UCSD-AML1 (cell line): Measurements from ENCODE around the gene RGS9.
A peak's percentile ranks its signal among the peaks of the same experiment; 100 is the strongest.
"Not testable (repeated sequence)": the region's sequence is repeated elsewhere in the genome, so short reads cannot be mapped to it uniquely, and the experiment has no call there.

Experiments
- DNase-seq: peaks from one replicate; lab custom pipeline; 2025; ENCODE audit not compliant: unreplicated experiment; lab: John Stamatoyannopoulos, UW

The RGS9 gene

DNA sequence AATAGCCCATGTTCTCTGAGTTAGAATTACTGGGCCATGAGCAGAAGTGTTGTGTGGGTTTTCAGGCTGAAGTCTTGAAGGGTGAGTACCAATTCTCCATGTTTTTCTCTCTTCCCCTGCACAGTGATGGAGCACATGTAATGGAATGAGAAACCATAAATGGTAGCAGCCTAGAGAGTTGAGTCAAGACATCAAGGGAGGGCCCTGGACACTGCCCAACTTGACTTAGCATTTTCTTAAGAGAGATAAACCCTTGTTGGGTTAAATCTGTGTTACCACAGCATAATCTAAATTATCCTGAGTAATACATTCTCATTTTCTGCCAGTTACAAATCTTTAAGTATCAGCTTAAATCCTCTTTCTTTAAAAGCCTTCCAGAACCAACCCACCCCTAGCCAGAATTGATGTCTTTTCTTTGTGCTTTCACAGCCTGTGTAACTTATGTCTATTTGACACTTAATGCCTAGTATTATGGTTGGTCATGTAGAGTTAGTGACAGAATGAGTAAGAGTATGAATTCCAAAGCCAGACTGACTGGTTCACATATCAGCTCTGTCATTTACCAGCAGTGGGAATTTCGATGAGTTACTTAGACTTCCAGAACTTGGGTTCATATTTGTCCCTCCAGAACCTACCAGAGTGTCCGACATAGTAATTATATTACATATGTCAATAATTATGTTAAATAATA, 27.0 kb upstream of the RGS9 start:
- DNase-seq: no peak

DNA sequence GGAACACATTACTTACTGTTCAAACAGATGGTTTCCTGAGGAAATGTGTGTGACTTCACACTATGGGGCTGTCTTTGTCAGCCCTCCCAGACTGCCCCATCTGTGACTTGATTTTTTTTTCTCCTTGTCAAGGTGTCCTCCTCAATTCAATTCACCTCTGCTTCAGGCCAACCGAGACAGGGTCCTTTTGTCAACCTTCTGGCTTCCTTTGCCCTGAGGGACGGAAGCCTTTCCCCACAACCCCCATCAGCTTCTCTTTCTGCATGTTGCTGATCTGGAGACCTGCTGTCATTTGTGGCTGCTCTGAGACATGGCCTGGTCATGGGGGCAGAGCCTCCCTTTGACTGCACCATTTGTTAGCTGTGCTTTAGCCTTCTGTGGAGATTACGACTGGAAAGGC, 21.3 kb upstream of the RGS9 start:
- peak; percentile 63 for DNase-seq

DNA sequence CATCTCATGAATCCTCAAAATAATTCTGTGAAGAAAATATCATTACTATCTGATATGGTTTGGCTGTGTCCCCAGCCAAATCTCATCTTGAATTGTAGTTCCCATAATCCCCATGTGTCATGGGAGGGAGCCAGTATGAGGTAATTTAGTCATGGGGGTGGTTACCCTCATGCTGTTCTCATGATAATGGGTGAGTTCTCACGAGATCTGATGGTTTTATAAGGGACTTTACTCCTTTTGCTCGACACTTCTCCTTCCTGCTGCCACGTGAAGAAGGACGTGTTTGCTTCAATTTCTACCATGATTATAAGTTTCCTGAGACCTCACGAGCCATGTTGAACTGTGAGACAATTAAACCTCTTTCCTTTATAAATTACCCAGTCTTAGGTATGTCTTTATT, 20.7 kb upstream of the RGS9 start:
- not testable (repeated sequence) for DNase-seq

DNA sequence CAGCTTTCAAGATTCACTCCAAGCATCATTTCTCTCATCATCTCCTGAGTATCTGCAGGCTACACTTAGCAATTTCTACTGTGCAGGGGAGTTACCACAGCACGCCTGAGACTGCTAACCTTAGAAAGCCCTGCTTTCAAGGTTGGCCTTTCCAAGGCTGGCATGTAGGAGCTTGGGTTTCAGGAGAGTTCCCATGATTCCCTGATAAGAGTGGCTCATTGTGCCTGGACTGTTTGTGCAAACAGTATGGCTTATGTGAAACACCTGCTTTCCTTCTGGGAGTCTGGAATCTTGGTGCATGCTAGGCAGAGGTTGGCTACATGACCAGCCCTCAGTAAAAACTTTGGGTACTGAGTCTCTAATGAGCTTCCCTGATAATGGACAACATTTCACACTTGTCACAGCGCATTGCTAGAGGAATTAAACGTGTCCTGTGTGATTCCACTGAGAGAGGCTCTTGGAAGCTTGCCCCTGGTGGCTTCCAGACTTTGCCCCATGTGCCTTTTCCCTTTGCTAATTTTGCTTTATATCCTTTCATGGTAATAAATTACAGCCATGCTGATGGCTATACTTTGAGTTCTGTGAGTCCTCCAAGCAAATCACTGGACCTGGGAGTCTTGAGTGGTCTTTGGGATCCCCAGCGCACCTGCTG, 19.7 kb upstream of the RGS9 start:
- no peak for DNase-seq

DNA sequence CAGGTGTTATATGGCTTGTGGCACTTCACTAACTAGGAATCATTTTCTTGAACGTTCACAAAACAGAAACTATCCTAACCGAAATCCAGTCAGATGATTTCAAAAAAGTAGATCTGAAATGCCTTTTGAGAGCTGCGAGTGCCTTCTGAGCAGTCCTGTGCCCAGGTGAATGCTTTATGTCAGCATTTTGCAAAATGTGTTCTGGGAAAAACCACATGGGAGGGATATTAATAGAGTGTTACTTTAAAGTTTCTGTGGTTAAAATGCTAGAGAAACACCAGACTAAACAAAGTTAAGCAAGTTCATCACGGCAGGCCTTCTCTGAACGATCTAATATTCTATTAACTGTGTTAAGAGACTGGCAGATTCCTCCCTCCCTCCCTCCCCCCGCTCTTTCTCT, 15.8 kb upstream of the RGS9 start:
- DNase-seq: no peak

DNA sequence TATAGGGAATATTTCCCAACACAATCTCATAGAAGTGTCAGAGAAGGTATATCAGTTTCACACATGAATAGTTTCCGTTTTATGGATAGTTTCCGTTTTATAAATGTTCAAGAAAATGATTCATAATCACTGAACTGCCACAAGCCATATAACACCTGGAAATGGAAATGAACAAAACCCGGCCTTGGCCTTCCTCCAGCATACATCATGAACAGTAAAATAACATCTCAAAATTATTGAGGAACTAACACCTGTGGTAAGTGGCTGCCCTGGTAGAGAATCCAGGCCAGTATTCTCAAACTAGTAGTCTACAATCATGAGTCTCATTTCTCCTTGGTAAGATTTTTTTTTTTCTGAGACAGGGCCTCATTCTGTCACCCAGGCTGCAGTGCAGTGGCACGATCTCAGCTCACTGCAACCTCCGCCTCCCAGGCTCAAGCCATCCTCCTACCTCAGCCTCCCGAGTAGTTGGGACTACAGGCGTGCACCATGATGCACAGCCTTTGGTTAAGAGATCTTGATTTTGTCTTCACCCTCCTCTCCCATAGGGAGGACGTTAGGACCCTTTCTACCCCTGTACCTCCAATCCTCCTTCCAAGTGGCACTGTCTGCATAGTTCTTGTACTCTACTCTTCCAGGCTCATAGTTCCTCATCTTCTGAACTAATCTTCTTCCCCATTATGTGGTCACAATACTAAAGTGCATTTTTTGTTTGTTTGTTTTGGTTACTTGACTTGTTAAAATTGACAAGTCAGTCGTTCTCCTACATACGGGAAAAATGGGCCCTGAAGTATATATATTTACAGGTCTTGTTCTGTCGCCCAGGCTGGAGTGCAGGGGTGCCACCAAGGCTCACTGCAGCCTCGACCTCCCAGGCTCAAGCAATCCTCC, 15.0 kb upstream of the RGS9 start:
- DNase-seq: no peak

DNA sequence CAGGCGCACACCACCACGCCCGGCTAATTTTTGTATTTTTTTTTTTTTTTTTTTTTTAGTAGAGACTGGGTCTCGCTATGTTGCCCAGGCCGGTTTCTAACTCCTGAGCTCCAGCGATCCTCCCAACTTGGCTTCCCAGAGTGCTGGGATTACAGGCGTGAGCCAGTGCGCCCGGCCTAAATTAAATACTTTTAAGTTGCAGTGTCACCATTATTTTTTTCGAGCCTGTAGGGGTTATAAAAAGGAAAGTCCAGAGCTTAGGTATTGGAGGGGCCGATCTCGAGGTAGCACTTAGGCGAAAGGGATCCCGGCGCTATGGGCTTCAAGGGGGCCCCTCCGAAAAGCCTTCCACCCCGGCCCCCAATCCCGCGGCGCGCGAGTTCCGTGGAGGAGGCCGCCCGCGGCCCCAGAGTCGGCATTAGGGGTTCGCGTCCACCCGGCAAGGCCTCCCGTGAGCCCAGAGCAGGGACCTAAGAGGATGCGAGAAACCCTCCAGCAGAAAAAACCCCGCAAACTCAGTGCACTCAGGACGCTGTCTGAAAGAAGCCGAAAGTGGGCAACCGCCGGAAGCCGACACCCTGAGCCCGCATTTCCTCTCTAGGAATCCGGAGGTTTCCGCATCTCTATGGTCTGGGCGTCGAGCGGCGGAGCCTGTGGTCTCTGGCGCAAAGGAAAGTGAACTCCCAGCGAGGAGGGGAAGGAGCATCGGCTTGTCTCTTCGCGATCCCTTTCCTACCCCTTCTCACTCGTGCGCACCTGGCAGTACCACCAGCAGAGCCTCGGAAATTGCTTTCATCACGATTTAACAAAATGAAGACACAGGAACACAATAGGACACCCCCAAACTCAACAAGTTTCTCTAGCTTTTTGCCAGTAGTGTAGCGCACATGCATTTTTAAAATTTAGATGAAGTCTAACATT, 14.1 kb upstream of the RGS9 start:
- peak; percentile 85 for DNase-seq

DNA sequence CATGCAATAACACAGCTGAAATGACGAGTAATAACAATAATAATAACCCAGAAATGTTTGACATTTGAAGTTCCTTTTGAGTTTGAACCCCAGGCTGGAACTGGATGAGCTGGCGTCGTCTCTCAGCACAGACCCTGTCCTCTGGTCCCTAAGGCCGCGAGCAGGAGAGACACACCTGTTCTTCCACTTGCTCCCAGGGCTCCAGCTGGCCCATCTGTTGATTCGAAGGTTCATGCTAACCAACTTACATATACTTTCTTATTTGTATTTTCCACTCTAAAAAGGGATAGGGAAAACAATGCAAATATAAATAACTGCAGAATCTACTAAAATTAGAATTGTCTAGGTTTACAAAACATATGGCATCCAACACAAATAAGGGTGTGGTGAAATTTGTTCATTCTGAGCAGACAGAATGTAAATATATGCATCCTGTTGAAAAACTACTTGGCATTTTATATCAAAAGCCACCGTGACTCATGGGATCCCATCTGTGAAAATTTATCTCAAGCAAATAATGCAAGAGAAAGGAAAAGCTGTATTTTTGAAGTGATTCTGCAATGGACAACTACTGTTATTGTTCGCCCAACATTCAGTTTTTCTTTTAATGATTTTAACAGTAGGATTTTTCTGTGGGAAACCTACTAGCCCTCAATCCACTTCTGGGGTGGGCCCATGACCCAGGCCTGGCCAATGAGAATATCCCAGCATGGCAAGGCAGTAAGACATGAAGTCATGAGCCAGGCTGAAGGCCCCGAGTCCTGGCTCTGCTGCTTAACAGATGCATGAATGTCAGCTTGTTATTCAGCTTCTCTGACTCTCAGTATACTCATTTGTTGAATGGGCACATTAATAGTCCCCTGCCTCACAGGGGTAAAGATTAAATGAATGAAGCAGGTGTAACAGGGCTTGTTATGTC, 13.2 kb upstream of the RGS9 start:
- DNase-seq: no peak

DNA sequence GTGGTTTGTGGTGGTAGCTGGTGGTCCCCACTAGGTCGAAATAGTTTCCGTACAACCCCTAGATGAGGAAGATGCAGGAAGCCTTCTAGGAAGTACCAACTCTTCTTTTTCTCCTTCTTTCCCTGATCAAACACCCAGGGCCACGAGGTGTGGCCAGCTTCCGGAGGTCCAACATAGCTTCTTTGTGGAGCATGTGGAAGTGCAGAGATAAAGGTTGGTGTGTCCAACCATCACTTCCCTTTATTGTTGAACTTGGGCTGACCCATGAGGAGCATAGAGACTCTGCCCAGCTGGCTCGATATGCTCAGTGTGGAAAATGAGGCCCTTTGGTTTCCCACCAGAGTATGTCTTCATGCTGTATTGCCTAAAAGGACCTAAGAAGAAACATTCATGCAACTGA, 6.3 kb upstream of the RGS9 start:
- DNase-seq: peak; percentile 36

DNA sequence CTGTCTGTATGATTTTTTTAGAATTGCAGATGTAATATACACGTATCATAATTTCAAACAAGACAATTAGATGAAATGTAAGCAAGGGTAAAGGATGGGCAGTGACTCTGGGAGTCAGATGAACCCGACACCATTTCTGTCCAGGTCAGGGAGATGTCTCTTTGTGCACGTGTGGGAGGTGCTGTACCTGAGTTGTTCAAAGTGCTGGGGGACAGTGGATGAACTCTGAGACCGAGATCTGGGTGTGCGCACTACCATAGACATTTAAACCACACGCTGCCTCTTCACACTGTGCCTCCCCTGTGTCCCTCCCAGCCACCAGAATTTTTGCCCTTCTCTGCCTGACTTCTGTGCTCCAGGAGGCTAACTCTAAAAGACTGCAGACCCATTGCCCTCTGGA, 5.9 kb upstream of the RGS9 start:
- DNase-seq: no peak

DNA sequence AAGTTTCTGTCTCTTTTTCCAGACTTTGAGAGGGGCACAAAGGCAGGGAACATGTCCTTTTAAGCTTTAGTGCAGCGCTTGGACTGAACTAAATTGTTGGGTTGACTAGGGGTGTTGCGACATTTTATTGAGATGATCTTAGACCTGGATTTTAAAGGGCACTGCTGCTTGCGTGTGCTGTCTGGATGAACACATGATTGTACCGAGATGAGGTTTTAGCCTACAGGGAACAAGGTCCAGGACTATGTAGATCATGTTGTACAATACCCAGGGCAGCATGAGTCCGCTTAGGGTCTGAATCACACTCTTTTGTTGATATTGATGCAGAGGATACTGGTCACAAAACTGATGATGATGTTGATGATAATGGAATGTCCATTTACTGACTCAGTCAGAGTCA, 5.2 kb upstream of the RGS9 start:
- DNase-seq: no peak

DNA sequence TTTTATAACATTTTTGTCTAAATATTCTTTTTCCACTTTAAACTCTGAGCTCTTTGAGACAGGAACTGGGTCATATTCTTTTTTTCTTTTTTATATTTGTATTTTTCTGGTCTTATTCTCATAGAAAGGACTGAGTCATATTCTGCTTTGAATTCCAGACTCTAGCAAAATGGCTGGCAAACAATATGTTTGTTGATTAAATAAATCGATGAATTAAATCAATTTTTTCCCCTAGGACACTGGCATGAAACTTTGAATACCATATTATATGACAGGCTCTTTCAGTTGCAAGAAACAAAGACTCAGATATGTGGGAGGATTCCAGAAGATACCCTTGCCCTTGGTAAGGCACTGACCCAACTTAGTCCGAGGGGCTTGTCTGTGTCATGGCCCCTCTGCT, 3.1 kb upstream of the RGS9 start:
- no peak for DNase-seq

DNA sequence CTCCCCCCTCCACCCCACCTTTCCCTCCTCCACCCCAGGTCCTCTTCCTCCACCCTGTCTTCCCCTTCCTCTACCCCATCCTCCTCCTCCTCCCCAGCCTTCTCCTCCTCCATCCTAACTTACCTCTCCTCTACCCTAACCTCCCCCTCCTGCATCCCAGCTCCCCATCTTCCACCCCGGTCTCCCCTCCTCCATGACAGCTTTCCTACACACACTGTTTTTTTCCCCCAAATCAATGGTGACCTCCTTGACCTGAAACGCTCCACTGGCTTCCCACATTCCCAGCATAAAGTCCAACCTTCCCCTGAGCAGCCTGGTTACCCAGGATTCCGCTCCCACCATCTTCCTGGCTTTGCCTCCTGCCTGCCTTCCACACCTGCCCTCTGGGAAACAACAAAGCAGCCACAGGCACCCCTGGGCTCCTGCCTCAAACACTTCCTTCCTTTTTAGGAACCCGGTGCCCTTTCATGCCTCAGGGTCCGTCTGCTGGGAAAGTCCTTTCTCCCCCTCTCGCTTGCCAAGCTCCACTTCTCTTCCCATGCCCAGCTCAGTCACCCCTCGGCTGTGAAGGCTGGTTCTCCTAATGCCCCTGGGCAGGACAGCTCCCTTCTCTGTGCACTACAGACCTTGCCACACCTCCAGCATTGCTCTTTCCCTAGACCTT, 2.1 kb downstream of the RGS9 start:
- peak; percentile 19 for DNase-seq

DNA sequence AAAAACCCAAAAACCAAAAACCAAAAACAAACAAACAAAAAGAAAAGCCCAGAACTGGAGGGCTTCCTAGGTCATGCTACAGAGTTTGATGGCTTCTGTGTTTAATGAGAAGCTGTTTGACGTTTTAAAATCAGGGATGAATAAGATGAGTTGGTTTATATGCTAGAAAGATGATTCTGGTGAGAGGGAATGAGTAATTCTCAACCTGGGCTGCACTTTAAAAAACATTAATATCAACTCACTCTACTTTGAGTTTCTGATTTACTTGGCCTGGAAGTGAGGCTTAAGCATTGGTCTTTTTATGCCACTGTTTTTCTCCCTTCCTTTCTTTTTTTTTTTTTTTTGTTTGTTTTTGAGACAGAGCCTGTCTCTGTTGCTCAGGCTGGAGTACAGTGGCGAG, 5.1 kb downstream of the RGS9 start:
- DNase-seq: no peak

DNA sequence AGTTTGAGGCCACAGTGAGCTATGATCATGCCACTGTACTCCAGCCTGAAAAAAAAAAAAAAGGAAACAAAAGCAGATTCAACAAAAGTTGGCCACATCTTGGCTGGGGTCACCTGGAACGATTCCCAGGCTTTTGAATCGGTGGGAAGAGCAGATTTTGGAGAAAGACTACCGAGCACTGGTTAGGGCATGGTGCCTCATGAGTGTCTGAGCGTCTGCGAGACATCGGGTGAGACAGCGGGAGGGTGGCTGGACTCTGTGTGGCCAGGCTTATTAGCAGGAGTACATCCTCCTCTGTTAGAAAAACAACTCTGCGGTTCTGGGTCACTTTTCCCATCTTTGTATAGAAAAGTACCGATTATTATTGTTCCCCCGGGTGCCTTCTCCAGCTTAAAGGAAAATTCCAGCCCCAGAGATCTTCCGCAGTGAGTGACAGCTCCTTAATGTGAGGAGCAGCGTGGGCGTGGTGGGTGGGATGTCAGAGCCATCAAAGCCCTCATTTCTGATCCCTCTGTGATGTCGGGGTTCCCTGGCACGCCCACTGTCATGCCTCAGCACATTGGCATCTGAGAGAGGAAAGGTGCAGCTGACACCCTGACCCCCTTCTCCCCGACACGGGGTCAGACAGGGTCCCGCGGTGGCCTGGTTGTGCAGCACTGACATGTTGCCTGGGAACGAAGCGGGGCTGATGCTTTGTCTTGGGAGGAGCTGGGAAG, 6.9 kb downstream of the RGS9 start:
- DNase-seq: no peak

DNA sequence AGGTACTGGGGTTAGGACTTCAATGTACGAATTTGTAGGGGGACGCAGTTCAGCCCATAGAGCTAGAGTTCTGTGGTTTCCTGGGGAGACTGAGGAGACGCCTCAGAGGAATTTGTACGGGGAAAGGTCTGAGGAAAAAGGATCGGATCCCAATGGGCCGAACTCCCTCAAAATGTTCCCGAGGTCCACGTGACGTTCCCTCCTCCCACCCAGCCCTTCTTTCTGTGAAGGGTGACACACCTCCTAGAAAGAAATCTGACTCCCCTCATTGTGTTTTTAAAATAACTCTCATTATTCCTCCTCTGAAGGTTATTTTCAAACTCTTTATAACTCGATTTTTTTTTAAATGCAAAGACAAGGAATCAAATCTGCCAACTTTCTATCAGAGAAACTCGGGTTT, 8.6 kb downstream of the RGS9 start:
- no peak for DNase-seq

DNA sequence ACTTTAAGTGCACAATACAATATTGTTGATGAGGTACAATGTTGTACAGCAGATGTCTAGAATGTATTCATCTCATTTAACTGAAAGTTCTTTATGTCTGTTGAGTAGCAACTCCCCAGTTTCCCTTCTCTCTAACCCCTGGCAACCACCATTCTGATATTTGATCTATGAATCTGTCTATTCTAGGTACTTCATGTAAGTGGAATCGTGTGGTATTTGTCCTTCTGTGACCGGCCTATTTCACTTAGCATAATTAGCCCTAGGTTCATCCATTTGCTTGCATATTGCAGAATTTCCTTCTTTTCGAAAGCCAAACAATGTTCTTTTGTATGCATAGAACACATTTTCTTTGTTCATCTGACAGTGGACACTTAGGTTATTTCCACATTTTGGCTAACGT, 10.8 kb downstream of the RGS9 start:
- no peak for DNase-seq

DNA sequence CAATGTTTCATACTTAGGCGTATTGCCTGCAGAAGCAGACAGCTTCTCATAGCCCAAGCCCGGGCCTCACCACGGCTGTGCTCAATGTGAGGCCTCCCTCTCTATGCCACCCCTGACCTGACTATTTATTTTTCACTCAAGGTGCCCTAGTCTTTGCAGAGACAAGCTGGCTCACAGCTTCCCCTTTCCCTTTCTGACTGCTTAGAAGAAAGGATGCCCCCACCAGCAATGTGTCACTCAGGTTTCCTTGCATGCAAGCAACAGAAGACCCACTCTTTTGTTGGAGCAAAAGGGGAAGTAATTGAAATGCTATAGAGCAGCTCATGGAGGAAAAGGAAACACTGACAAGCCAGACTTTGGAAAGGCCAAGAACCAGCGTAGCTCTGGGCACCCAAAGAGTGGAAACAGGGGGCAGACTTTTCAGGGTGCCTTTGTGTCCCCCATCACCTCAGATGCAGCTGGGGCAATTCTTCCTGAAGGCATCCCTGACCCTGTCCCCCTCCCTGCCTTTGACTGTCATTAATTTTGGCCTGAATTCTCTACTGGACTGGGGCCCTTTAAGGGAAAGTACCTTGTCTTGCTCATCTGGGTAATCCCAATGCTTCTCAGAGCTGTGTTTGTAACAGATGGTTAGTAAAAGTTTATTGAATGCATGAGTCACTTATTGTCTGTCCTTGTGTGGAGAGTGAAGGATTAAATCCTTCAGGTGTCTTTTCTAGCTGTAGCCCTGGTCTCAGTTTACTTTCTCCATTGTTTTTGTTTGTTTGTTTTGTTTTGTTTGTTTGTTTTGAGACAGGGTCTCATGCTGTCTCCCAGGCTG, 17.8 kb downstream of the RGS9 start:
- peak; percentile 77 for DNase-seq
